OCI-LY3 (cell line): ENCODE measurements around the gene SENP1.

Experiments used
- EZH2phosphoT487 ChIP-seq: fragments of 200-600 bp; shearing (Covaris generic); IDR thresholded peaks from 2 replicates; pipeline ENCODE4 v1.6.1; 2018; ENCODE audit warnings: antibody characterized with exemption, mixed run types, low read depth
- TF ChIP-seq, protein P1 (sequence below): fragments of 200-600, 300-600 bp; sonication (generic); IDR thresholded peaks from 2 replicates; pipeline ENCODE4 v1.5.1; 2014; ENCODE audit warnings: antibody characterized with exemption, low read length, low read depth

GRCh38 chr12:48070033-48070432, 35.8 kb downstream of the SENP1 start:
- TF ChIP-seq, protein P1, sequence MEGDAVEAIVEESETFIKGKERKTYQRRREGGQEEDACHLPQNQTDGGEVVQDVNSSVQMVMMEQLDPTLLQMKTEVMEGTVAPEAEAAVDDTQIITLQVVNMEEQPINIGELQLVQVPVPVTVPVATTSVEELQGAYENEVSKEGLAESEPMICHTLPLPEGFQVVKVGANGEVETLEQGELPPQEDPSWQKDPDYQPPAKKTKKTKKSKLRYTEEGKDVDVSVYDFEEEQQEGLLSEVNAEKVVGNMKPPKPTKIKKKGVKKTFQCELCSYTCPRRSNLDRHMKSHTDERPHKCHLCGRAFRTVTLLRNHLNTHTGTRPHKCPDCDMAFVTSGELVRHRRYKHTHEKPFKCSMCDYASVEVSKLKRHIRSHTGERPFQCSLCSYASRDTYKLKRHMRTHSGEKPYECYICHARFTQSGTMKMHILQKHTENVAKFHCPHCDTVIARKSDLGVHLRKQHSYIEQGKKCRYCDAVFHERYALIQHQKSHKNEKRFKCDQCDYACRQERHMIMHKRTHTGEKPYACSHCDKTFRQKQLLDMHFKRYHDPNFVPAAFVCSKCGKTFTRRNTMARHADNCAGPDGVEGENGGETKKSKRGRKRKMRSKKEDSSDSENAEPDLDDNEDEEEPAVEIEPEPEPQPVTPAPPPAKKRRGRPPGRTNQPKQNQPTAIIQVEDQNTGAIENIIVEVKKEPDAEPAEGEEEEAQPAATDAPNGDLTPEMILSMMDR, result no peak
- TF ChIP-seq EZH2phosphoT487, result no peak
